Embryonic facial prominence (tissue), 1 donor: ENCODE results near the gene SLC48A1.

Experiments
- DNase-seq: peaks from one replicate; pipeline ENCODE4 v3.0.0-alpha.2; 2016; ENCODE audit errors: extremely low spot score

SLC48A1 gene

GRCh38 chr12:47744005-47744651 lies 28.9 kb upstream of the SLC48A1 start:
- no peak for DNase-seq

- DNase-seq: no peak
These were observed 28.1 kb upstream of the SLC48A1 start for GRCh38 chr12:47744778-47745436.

- no peak for DNase-seq
These were observed 27.5 kb upstream of the SLC48A1 start for GRCh38 chr12:47745485-47746041.

GRCh38 chr12:47746073-47746472 lies 27.0 kb upstream of the SLC48A1 start:
- DNase-seq: no peak

- no peak for DNase-seq
These were observed 26.5 kb upstream of the SLC48A1 start for GRCh38 chr12:47746523-47746922.

- no peak for DNase-seq
These were observed 25.9 kb upstream of the SLC48A1 start for GRCh38 chr12:47747126-47747525.

GRCh38 chr12:47747596-47748506 lies 25.2 kb upstream of the SLC48A1 start:
- no peak for DNase-seq

- DNase-seq: no peak
These were observed 24.6 kb upstream of the SLC48A1 start for GRCh38 chr12:47748507-47748828.

- DNase-seq: no peak
These were observed 24.1 kb upstream of the SLC48A1 start for GRCh38 chr12:47748899-47749298.

GRCh38 chr12:47750229-47750798 lies 22.7 kb upstream of the SLC48A1 start:
- DNase-seq: no peak

- no peak for DNase-seq
These were observed 22.0 kb upstream of the SLC48A1 start for GRCh38 chr12:47750916-47751470.

- no peak for DNase-seq
These were observed 21.5 kb upstream of the SLC48A1 start for GRCh38 chr12:47751561-47751960.

GRCh38 chr12:47752121-47752520 lies 20.9 kb upstream of the SLC48A1 start:
- no peak for DNase-seq

GRCh38 chr12:47752552-47752951 lies 20.5 kb upstream of the SLC48A1 start:
- no peak for DNase-seq

GRCh38 chr12:47753021-47754001 lies 19.7 kb upstream of the SLC48A1 start:
- no peak for DNase-seq

- no peak for DNase-seq
These were observed 18.9 kb upstream of the SLC48A1 start for GRCh38 chr12:47754126-47754525.

- DNase-seq: no peak
These were observed 18.2 kb upstream of the SLC48A1 start for GRCh38 chr12:47754881-47755280.

- no peak for DNase-seq
These were observed 17.1 kb upstream of the SLC48A1 start for GRCh38 chr12:47755655-47756562.

GRCh38 chr12:47757364-47757839 lies 15.6 kb upstream of the SLC48A1 start:
- DNase-seq: no peak
